Neuron (in vitro differentiated cells): ENCODE data around the gene EIF2D.

Experiments
- H2AFZ ChIP-seq: one replicate; pipeline ENCODE4 v1.6.1; 2013; ENCODE audit warnings: low read depth, mild to moderate bottlenecking, inconsistent platforms, low read length, moderate library complexity
- H3K27me3 ChIP-seq: one replicate; pipeline ENCODE4 v1.6.1; 2013; ENCODE audit warnings: low read length; ENCODE audit not compliant: insufficient read depth
- H3K36me3 ChIP-seq: one replicate; pipeline ENCODE4 v1.6.1; 2013; ENCODE audit warnings: low read length; ENCODE audit not compliant: insufficient read depth
- H3K4me1 ChIP-seq: one replicate; pipeline ENCODE4 v1.6.1; 2013; ENCODE audit warnings: low read length; ENCODE audit not compliant: insufficient read depth
- H3K4me3 ChIP-seq: 2 replicates; pipeline ENCODE4 v1.5.1; 2013; ENCODE audit warnings: mild to moderate bottlenecking, low read length, moderate library complexity
- H3K9me3 ChIP-seq: one replicate; pipeline ENCODE4 v1.6.1; 2013; ENCODE audit warnings: low read length

The EIF2D gene

DNA sequence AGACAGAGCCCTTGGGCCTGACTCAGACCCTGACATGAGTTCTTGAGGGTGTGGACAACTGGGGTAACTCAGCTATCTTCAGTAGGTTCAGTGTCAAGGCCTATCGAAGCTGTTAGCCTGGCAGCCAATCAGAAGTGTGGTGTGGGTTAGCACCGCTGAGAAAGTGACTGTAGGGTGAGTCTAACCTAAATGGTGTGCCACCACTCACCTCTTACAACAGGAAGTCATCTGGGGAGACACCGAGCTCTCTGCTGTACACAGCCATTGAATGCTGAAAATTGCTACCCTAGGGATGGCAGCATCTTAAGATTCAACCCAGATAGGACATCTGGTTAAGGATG is 60.3 kb downstream of the EIF2D start:
- Histone ChIP-seq H3K9me3 (no peaks in the 10 kb centered on the region), H3K4me1 (peaks cover 3% of the 10 kb centered on the region), H3K4me3 (no peak overlapping the region), H2AFZ (no peak overlapping the region), H3K27me3 (peaks cover 57% of the 10 kb centered on the region), H3K36me3 (no peaks in the 10 kb centered on the region)

DNA sequence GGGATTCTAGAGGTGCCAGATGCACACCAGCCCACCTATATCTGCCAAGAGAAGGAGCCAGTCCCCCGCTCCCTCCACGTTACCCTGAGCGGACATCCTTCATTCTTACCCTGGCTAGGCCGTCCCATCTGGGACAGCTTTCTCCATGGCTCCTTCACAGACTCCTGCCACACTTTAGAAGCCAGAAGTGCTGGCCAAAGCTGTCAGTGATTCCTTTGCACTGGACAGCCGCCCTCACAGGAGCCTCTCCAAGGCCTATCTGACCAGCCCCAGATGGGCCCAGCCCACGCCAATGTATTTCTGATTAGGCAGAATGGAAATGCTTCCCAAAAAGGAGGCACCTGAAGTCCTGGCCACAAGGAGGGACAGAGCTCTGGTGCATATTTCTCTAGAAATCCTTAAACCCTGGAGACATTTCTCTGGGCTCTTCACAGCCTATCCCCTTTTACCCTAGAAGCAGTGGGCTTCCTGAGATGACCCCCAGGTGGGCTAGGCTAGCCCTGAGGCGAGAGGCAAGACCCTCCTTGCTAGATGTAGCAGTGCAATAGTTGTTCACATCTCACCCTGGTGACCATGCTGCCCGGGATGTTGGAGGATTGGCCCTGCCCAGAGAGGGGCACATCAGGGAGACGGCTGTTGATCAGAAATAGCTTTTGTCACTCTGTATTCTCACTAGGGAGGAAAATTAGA is 60.8 kb downstream of the EIF2D start:
- no peaks in the 10 kb centered on the region for H3K9me3 ChIP-seq
- H3K36me3 ChIP-seq, result no peaks in the 10 kb centered on the region
- H2AFZ ChIP-seq, result no peak overlapping the region
- H3K4me3 ChIP-seq, result no peak overlapping the region
- H3K27me3 ChIP-seq, result peaks cover 53% of the 10 kb centered on the region
- no peaks in the 10 kb centered on the region for H3K4me1 ChIP-seq

DNA sequence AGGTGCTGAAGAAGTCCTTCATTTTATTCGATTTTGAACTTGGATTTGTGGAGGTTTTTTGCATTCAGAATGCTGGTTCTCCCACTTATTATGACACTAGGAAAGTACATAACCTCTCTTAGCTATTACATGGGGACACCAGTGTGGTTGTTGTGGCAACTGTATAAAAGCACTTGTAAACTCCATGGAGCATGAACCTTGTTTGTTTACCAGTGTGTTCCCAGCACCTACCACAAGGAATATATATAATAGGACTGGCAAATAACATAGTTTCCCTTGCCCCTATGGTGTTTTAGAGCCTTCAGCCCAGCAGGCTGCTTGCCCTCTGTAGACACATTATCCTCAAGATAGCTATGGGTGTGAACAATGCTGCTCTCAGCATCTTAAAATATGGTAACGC is 61.8 kb downstream of the EIF2D start:
- peaks cover 43% of the 10 kb centered on the region for H3K27me3 ChIP-seq
- H3K9me3 ChIP-seq, result no peaks in the 10 kb centered on the region
- H3K4me1 ChIP-seq, result no peaks in the 10 kb centered on the region
- H2AFZ ChIP-seq, result no peak overlapping the region
- no peak overlapping the region for H3K4me3 ChIP-seq
- H3K36me3 ChIP-seq, result no peaks in the 10 kb centered on the region

DNA sequence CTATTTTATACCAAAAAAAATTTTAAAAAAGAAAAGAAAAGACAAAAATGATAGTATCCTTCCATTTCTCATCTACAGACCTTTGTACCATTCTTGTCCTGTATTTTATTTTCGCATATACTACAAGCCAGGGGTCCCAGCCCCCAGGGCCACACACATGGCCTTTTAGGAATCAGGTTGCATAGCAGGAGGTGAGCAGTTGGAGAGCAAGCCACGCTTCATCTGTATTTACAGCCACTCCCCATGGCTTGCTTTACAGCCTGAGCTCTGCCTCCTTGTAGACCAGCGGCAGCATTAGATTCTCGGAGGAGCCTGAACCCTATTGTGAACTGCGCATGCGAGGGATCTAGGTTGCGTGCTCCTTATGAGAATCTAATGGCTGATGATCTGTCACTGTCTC is 65.2 kb downstream of the EIF2D start:
- Histone ChIP-seq H3K4me1 (no peaks in the 10 kb centered on the region), H3K4me3 (no peak overlapping the region), H3K9me3 (no peaks in the 10 kb centered on the region), H3K27me3 (peaks cover 19% of the 10 kb centered on the region), H2AFZ (no peak overlapping the region), H3K36me3 (no peaks in the 10 kb centered on the region)

DNA sequence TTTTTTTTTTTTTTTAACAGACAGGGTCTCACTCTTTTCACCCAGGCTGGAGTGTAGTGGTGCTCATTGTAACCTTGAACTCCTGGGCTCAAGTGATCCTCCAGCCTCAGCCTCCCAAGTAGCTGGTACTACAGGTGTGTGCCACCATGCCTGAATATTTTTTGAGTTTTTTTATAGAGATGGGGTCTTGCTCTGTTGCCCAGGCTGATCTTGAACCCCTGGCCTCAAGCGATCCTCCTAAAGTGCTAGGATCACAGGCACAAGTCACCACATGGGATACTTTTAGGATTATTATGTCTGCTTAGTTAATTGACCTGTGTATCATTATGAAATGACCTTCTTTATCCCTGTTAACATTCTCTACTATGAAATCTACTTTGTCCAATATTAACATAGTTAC is 66.9 kb downstream of the EIF2D start:
- no peaks in the 10 kb centered on the region for H3K9me3 ChIP-seq
- H3K27me3 ChIP-seq, result peaks cover 6% of the 10 kb centered on the region
- H2AFZ ChIP-seq, result no peak overlapping the region
- H3K4me1 ChIP-seq, result no peaks in the 10 kb centered on the region
- no peak overlapping the region for H3K4me3 ChIP-seq
- H3K36me3 ChIP-seq, result no peaks in the 10 kb centered on the region

DNA sequence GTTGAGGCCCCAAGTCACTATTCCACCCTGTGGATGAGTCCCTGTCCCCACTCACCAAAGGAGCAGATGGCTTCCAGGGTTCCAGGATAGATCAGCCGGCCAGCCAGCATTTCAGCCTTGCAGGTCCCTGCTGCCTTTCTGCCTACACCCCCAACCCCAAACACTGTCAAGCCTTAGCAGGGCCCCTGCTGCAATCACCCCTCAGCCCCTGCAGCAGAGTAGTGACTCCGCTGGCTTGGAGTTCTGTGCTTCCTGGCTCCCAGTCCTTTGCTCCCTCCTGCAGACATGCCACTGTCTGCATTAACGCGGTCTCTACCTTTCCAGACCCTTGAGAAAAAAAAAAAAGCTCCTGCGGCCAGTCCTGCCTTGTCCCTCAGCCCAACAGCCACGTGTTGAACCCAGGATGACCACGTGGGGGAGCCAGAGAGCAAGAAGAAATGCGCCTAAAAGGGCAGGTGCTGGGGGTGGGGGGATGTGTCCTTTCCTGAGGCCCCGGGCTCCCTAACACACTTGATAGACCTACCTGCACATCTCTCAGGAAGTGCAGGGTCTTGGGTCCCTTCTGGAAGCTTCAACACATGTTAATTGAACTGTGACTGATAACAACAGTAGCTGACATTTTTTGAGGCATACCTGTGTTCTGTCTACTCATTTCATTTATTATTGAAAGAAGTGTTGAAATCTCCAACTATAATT is 67.6 kb downstream of the EIF2D start:
- no peaks in the 10 kb centered on the region for H3K9me3 ChIP-seq
- no peak overlapping the region for H2AFZ ChIP-seq

More for the DNA sequence above, 67.6 kb downstream of the EIF2D start:
- no peak overlapping the region for H3K4me3 ChIP-seq
- H3K36me3 ChIP-seq, result no peaks in the 10 kb centered on the region
- H3K27me3 ChIP-seq, result peaks cover 2% of the 10 kb centered on the region
- no peaks in the 10 kb centered on the region for H3K4me1 ChIP-seq
